ENCODE data around the gene TSPAN9.

GRCh38 chr12:3158851-3159465 is 81.8 kb downstream of the TSPAN9 start:
- TF ChIP-seq POLR2A (IDR thresholded peaks at IDR 0.05), result no peak
- no peak for TF ChIP-seq CTCF (IDR thresholded peaks at IDR 0.05)

Data from heart left ventricle (tissue), 13 donors.